NCI-H748 treated with DMSO at 0.1 percent for 48 hours (cell line): ENCODE measurements around the gene ICAM2.
"Not testable (repeated sequence)": the region's sequence is repeated elsewhere in the genome, so short reads cannot be mapped to it uniquely, and the experiment has no call there.

Source experiments
- DNase-seq: peaks from one replicate; lab custom pipeline; 2025; lab: John Stamatoyannopoulos, UW

Gene ICAM2

GRCh38 chr17:64042700-64043485 is 22.5 kb upstream of the ICAM2 start:
- no peak for DNase-seq

GRCh38 chr17:64041912-64042311 is 21.5 kb upstream of the ICAM2 start:
- no peak for DNase-seq

- DNase-seq = no peak
These were observed 19.8 kb upstream of the ICAM2 start for GRCh38 chr17:64040206-64040605.

- no peak for DNase-seq
These were observed 18.6 kb upstream of the ICAM2 start for GRCh38 chr17:64039106-64039400.

GRCh38 chr17:64038331-64039105 is 18.1 kb upstream of the ICAM2 start:
- DNase-seq = no peak

- no peak for DNase-seq
These were observed 17.4 kb upstream of the ICAM2 start for GRCh38 chr17:64037802-64038201.

- no peak for DNase-seq
These were observed 16.7 kb upstream of the ICAM2 start for GRCh38 chr17:64037180-64037579.

- no peak for DNase-seq
These were observed 15.9 kb upstream of the ICAM2 start for GRCh38 chr17:64036198-64036922.

GRCh38 chr17:64032081-64032480 is 11.6 kb upstream of the ICAM2 start:
- no peak for DNase-seq

- DNase-seq = peak; percentile 21
These were observed 8.5 kb upstream of the ICAM2 start for GRCh38 chr17:64028874-64029464.

- DNase-seq = peak; percentile 41
These were observed 5.4 kb upstream of the ICAM2 start for GRCh38 chr17:64025732-64026294.

GRCh38 chr17:64024781-64025731 is 4.6 kb upstream of the ICAM2 start:
- DNase-seq = no peak

- no peak for DNase-seq
These were observed 3.8 kb upstream of the ICAM2 start for GRCh38 chr17:64024215-64024654.

GRCh38 chr17:64022611-64023063 is 2.2 kb upstream of the ICAM2 start:
- DNase-seq = no peak

GRCh38 chr17:64019551-64019961 is 877 bp downstream of the ICAM2 start:
- not testable (repeated sequence) for DNase-seq

- no peak for DNase-seq
These were observed 3.0 kb downstream of the ICAM2 start for GRCh38 chr17:64017381-64017980.

- no peak for DNase-seq
These were observed 3.5 kb downstream of the ICAM2 start for GRCh38 chr17:64016974-64017373.

GRCh38 chr17:64016231-64016784 is 4.1 kb downstream of the ICAM2 start:
- DNase-seq = no peak

GRCh38 chr17:64015447-64015846 is 5.0 kb downstream of the ICAM2 start:
- no peak for DNase-seq
